Thyroid gland (tissue), 4 donors: ENCODE data around the gene FNIP1. TPM values are rescaled to one million over a fixed set of nuclear protein-coding genes. Genes with fewer than 3 reads are reported as not detected.

Experiments used
- DNase-seq, 2 donors: peaks; one replicate each; pipeline ENCODE4 v3.0.0-alpha.2; 2019
- H3K27ac ChIP-seq, 3 donors: fragments of 200-600 bp; sonication (generic); 1 replicate in 2 of 3; 2 replicates in 1 of 3; pipeline ENCODE4 v1.5.1; 2016 to 2019; ENCODE audit warnings: mild to moderate bottlenecking in 1 of 3, moderate library complexity in 1 of 3
- H3K27me3 ChIP-seq: fragments of 200-600 bp; sonication (generic); one replicate; pipeline ENCODE4 v1.5.1; 2019
- H3K36me3 ChIP-seq, 2 donors: fragments of 200-600 bp; sonication (generic); one replicate each; pipeline ENCODE4 v1.5.1; 2016 to 2019
- H3K4me1 ChIP-seq, 2 donors: fragments of 200-600 bp; sonication (generic); one replicate each; pipeline ENCODE4 v1.5.1; 2017 to 2019
- H3K4me3 ChIP-seq, 3 donors: fragments of 200-600 bp; sonication (generic); replicated peaks in 1 of 3; 1 replicate in 2 of 3; 2 replicates in 1 of 3; pipeline ENCODE4 v1.5.1; 2016; ENCODE audit warnings: mild to moderate bottlenecking in 1 of 3
- H3K9me3 ChIP-seq: fragments of 200-600 bp; sonication (generic); one replicate; pipeline ENCODE4 v1.5.1; 2017
- CTCF ChIP-seq, 6 experiments: fragments of 200-600 bp in 3 of 6; fragments of 450-650 bp in 3 of 6; sonication (generic) in 3 of 6; IDR thresholded peaks; one replicate each; pipeline ENCODE4 v1.5.1; 2016 to 2019; ENCODE audit warnings: antibody characterized with exemption in 6 of 6, mild to moderate bottlenecking in 2 of 6, inconsistent platforms in 1 of 6, moderate library complexity in 1 of 6
- POLR2A ChIP-seq, 2 donors: fragments of 450-650 bp; IDR thresholded peaks; one replicate each; pipeline ENCODE4 v1.6.1; 2017; ENCODE audit warnings: antibody characterized with exemption in 2 of 2, mild to moderate bottlenecking in 2 of 2, moderate library complexity in 1 of 2
- WGBS, 2 donors: methylation state at CpG; one replicate each; pipeline ENCODE4 v1.1.5; 2017; 5-methylcytosine and 5-hydroxymethylcytosine counted together
- intact Hi-C: fragments of 100-400 bp; cut with DNase I; formaldehyde crosslinking; loops from one replicate; pipeline ENCODE4 v1.15.1; 2023
- total RNA-seq, 4 donors: library from RNA; depleted of rRNA; stranded (reverse); fragments of >200 nt; gene quantifications; one replicate each; pipeline ENCODE4 v1.2.3, GENCODE V29; 2016

FNIP1 gene
- total RNA-seq, 4 donors from 2014 or later: 55.3 to 91.7 (median 65.3) TPM

GRCh38 chr5:131634996-131635683 lies 161.7 kb downstream of the FNIP1 start, which contains the start of gene RAPGEF6:
RAPGEF6 (minus strand) TSS chr5:131635229; CDS start chr5:131635030, 199 bp downstream.
- 0 to 1% methylated on average over 42 to 44 of the region's 55 CpGs for WGBS, 2 donors
- intact Hi-C loops: loop anchor here (10.0 kb wide), 1 partner anchor 160 kb away; the partner anchor contains the start of gene FNIP1
- Histone ChIP-seq H3K27ac (peak within 1 kb of the TSS; percentile 96 to 99 (median 98)), H3K36me3 (no peaks in the 10 kb centered on the region), H3K4me1 (peaks cover 9 to 26% of the 10 kb centered on the region in 2 donors), H3K9me3 (no peaks in the 10 kb centered on the region), H3K27me3 (no peaks in the 10 kb centered on the region), H3K4me3 (peak within 1 kb of the TSS; percentile 44 to 85 (median 51))
- TF ChIP-seq POLR2A (IDR thresholded peaks at IDR 0.05) (peak; percentile 37 to 91), CTCF (IDR thresholded peaks at IDR 0.05) (peak in 2 of 6 experiments; percentile 15 to 20)
- DNase-seq: peak; percentile 99

GRCh38 chr5:131634666-131634995 lies 162.2 kb downstream of the FNIP1 start:
- DNase-seq: peak; percentile 47 to 61
- 1% methylated on average over 19 to 20 of the region's 21 CpGs for WGBS, 2 donors
- H3K4me1 ChIP-seq: peaks cover 9 to 26% of the 10 kb centered on the region in 2 donors
- peak overlapping the region; percentile 71 to 98 (median 96) for H3K27ac ChIP-seq
- TF ChIP-seq POLR2A (IDR thresholded peaks at IDR 0.05): no peak
- TF ChIP-seq CTCF (IDR thresholded peaks at IDR 0.05): peak in 2 of 6 experiments; percentile 11 to 17
- intact Hi-C loops: loop anchor here (10.0 kb wide), 1 partner anchor 160 kb away; the partner anchor contains the start of gene FNIP1
- no peaks in the 10 kb centered on the region for H3K27me3 ChIP-seq
- no peaks in the 10 kb centered on the region for H3K9me3 ChIP-seq
- H3K36me3 ChIP-seq: no peaks in the 10 kb centered on the region
- H3K4me3 ChIP-seq: peak overlapping the region; percentile 44 to 68 (median 51)

- 8 to 13% methylated on average over 4 of the region's 4 CpGs for WGBS, 2 donors
- Histone ChIP-seq H3K9me3 (no peaks in the 10 kb centered on the region), H3K4me3 (peak overlapping the region; percentile 44 to 68 (median 51)), H3K27me3 (no peaks in the 10 kb centered on the region), H3K36me3 (no peaks in the 10 kb centered on the region), H3K4me1 (peaks cover 9 to 26% of the 10 kb centered on the region in 2 donors), H3K27ac (peak overlapping the region in 2 of 3 donors; percentile 96 to 98)
- TF ChIP-seq POLR2A (IDR thresholded peaks at IDR 0.05) (no peak), CTCF (IDR thresholded peaks at IDR 0.05) (no peak)
- intact Hi-C loops: loop anchor here (10.0 kb wide), 1 partner anchor 161 kb away; the partner anchor contains the start of gene FNIP1
- no peak for DNase-seq
Observed at GRCh38 chr5:131634238-131634637, 162.6 kb downstream of the FNIP1 start.

- 72 to 75% methylated on average over 5 of the region's 5 CpGs for WGBS, 2 donors
- intact Hi-C loops: loop anchor here (10.0 kb wide), 1 partner anchor 161 kb away; the partner anchor contains the start of gene FNIP1
- H3K27me3 ChIP-seq: no peaks in the 10 kb centered on the region
- TF ChIP-seq CTCF (IDR thresholded peaks at IDR 0.05): no peak
- no peak for TF ChIP-seq POLR2A (IDR thresholded peaks at IDR 0.05)
- no peak overlapping the region for H3K27ac ChIP-seq
- H3K4me1 ChIP-seq: peaks cover 9 to 26% of the 10 kb centered on the region in 2 donors
- no peak for DNase-seq
- no peaks in the 10 kb centered on the region for H3K36me3 ChIP-seq
- H3K9me3 ChIP-seq: no peaks in the 10 kb centered on the region
- peak overlapping the region in 2 of 3 donors; percentile 51 to 68 for H3K4me3 ChIP-seq
Observed at GRCh38 chr5:131633830-131634229, 163.0 kb downstream of the FNIP1 start.

- Histone ChIP-seq H3K4me3 (no peak overlapping the region), H3K36me3 (no peaks in the 10 kb centered on the region), H3K9me3 (no peaks in the 10 kb centered on the region), H3K4me1 (peaks cover 9 to 18% of the 10 kb centered on the region in 2 donors), H3K27ac (no peak overlapping the region), H3K27me3 (no peaks in the 10 kb centered on the region)
- intact Hi-C loops: loop anchor here (10.0 kb wide), 1 partner anchor 164 kb away; the partner anchor contains the start of gene FNIP1
- TF ChIP-seq CTCF (IDR thresholded peaks at IDR 0.05) (no peak), POLR2A (IDR thresholded peaks at IDR 0.05) (no peak)
- no peak for DNase-seq
- 88 to 90% methylated on average over 4 of the region's 4 CpGs for WGBS, 2 donors
Observed at GRCh38 chr5:131630963-131631350, 165.9 kb downstream of the FNIP1 start.
